ENCODE data around the gene ANK2.
"Not testable (repeated sequence)": the region's sequence is repeated elsewhere in the genome, so short reads cannot be mapped to it uniquely, and the experiment has no call there.

The ANK2 gene

DNA sequence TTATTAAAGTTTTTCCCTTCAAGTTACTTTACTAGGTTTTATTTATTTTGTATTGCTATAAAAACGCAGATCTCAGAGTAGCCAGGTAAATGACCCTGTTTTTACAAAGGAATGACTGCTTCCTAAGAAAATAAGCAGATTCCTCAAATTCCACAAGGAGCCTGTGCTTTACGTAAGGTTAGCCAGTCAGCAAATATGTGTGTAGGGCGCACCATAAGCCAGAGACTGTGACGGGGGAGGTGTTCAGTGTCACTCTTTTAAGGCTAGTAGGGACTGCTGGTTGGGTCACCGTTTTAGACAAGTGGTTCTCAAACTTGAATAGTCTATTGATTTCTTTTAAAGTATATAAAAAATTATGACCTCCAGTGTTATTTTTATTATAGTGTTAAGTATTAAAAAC lies 119.9 kb downstream of the ANK2 start:
- Histone ChIP-seq H3K36me3 (ENCODE audit: insufficient read depth, low read length) (no peaks in the 10 kb centered on the region), H3K27ac (ENCODE audit: low read depth, low read length) (no peak overlapping the region), H3K4me3 (ENCODE audit: low read depth, low read length) (no peak overlapping the region), H3K79me2 (ENCODE audit: control insufficient read depth, insufficient read depth, low read length, unreplicated experiment) (no peaks in the 10 kb centered on the region), H3K27me3 (ENCODE audit: insufficient read depth, low read length) (no peaks in the 10 kb centered on the region), H3K4me1 (ENCODE audit: control insufficient read depth, insufficient read depth, low read length, unreplicated experiment) (no peaks in the 10 kb centered on the region), H2AFZ (ENCODE audit: low read length, unreplicated experiment) (no peak overlapping the region)

DNA sequence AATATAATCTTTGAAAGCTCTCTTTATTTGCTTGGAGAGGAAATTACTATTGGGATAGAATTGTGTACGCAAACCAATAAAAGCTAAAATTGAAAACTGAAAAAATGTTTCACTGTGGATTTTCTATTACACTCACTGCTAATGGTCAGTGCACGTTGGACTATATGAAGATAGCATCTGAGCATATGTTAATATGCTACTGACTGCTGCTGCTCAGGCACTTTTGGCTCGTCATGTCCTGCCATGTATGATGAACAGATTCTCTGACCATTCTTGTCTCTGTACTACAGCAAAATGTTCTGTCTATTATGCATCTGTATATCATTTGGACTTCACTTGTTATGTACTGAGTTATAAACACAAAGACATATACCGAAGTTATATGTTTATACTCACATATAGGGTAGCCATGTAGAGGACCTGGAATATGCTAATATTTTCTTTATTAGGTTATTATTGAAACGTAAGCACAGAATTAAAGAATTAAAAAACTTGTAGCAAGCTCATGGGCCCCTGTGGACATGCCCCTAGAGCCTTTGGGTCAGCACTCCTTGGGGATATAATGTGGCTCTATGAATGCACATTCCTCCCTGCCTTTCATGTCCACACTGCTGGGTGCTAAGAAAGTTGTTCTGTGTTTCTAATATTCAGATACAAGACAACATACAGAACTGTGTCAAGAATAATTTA lies 120.8 kb downstream of the ANK2 start:
- H3K4me1 ChIP-seq (ENCODE audit: control insufficient read depth, insufficient read depth, low read length, unreplicated experiment): no peaks in the 10 kb centered on the region
- no peaks in the 10 kb centered on the region for H3K36me3 ChIP-seq (ENCODE audit: insufficient read depth, low read length)
- H3K4me3 ChIP-seq (ENCODE audit: low read depth, low read length): no peak overlapping the region
- H3K27ac ChIP-seq (ENCODE audit: low read depth, low read length): no peak overlapping the region
- no peaks in the 10 kb centered on the region for H3K27me3 ChIP-seq (ENCODE audit: insufficient read depth, low read length)
- H3K79me2 ChIP-seq (ENCODE audit: control insufficient read depth, insufficient read depth, low read length, unreplicated experiment): no peaks in the 10 kb centered on the region
- no peak overlapping the region for H2AFZ ChIP-seq (ENCODE audit: low read length, unreplicated experiment)

DNA sequence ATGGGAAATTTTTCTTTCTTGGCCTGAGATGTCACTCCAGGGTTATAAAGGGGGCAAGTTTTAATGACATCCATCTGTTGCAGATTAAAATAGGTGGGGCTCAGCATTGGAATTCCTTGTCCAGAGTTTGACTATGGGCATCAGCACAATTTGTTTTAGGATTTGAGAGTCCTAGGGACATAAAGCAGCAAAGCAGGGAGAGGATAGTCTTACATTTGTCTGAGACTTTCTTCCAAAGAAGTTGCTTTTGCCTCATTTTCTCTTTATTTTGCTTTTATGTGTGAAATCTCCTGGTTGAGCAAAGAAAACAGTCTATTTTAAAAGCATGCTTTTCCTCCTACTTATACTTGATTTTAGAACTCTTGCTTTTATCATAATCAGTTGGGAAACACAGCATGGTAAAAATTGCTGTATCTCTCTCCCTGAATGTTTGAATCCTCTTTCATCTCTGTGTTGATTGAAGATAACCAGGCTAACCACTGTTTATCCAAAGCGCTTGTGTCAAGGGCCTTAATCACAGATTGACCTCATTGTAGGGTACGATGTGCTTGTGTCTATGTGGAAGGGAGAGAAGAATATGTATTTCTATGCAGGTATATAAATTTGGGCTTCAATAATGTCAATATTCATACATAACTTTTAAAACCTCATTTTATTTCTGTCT lies 121.5 kb downstream of the ANK2 start:
- Histone ChIP-seq H3K27ac (ENCODE audit: low read depth, low read length) (no peak overlapping the region), H3K4me3 (ENCODE audit: low read depth, low read length) (no peak overlapping the region), H2AFZ (ENCODE audit: low read length, unreplicated experiment) (no peak overlapping the region), H3K36me3 (ENCODE audit: insufficient read depth, low read length) (no peaks in the 10 kb centered on the region), H3K4me1 (ENCODE audit: control insufficient read depth, insufficient read depth, low read length, unreplicated experiment) (no peaks in the 10 kb centered on the region), H3K79me2 (ENCODE audit: control insufficient read depth, insufficient read depth, low read length, unreplicated experiment) (no peaks in the 10 kb centered on the region), H3K27me3 (ENCODE audit: insufficient read depth, low read length) (no peaks in the 10 kb centered on the region)

DNA sequence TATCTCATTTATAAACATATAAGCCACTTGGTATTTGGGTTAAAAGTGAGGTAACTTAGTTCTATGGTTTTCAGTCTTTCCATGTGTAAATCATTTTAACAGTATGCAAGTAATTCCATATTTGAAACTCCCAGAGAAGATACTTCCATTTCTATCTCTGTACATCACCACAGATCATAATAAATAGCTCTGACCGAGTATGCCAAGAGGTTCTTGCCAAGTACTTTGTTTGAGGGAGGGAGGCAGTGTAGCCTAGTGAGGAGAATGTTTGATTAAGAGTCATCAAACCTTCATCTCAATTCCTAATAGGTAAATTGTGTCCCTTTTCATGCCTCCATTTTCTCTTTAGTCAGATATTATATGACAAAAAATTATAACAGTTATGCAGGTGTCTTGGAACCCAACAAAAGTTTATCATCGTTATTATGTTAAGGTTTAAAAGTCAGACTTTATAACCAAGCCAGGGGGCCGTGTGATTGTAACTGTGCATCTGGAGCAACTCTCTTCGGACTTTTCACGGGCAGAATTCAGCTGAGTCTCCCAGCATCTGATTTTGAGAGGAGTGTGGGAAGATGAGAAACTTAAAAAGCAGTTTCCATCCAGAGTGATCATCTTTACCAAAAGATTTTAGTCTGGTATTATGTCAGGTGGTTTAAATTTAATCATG lies 123.8 kb downstream of the ANK2 start:
- Histone ChIP-seq H3K27me3 (ENCODE audit: insufficient read depth, low read length) (no peaks in the 10 kb centered on the region), H3K4me1 (ENCODE audit: control insufficient read depth, insufficient read depth, low read length, unreplicated experiment) (no peaks in the 10 kb centered on the region), H2AFZ (ENCODE audit: low read length, unreplicated experiment) (no peak overlapping the region), H3K4me3 (ENCODE audit: low read depth, low read length) (no peak overlapping the region), H3K79me2 (ENCODE audit: control insufficient read depth, insufficient read depth, low read length, unreplicated experiment) (no peaks in the 10 kb centered on the region), H3K27ac (ENCODE audit: low read depth, low read length) (no peak overlapping the region), H3K36me3 (ENCODE audit: insufficient read depth, low read length) (no peaks in the 10 kb centered on the region)

DNA sequence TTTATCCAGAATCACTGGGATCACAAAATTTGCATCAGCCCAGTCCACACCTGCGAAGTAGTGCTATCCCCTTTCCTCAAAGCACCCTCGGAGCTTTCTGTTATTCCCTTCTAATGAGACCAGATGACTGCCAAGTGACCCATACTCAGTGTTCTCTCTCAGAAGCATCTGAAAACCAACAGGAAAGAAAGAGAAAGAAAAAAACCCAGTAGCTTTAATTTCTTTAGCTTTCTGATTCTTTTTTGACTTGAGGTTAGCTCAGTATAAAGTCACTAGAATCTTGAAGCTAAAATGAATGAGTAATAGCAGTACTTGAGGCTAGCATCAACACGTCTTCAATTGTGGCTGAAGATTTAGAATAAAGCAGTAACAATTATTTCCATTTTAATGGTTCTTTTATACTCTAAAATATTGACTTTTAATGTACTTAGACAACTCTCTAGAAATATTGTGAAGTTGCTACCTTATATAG lies 124.4 kb downstream of the ANK2 start:
- Histone ChIP-seq H3K4me1 (ENCODE audit: control insufficient read depth, insufficient read depth, low read length, unreplicated experiment) (no peaks in the 10 kb centered on the region), H2AFZ (ENCODE audit: low read length, unreplicated experiment) (no peak overlapping the region), H3K27ac (ENCODE audit: low read depth, low read length) (no peak overlapping the region), H3K36me3 (ENCODE audit: insufficient read depth, low read length) (no peaks in the 10 kb centered on the region), H3K4me3 (ENCODE audit: low read depth, low read length) (no peak overlapping the region), H3K27me3 (ENCODE audit: insufficient read depth, low read length) (no peaks in the 10 kb centered on the region), H3K79me2 (ENCODE audit: control insufficient read depth, insufficient read depth, low read length, unreplicated experiment) (no peaks in the 10 kb centered on the region)

DNA sequence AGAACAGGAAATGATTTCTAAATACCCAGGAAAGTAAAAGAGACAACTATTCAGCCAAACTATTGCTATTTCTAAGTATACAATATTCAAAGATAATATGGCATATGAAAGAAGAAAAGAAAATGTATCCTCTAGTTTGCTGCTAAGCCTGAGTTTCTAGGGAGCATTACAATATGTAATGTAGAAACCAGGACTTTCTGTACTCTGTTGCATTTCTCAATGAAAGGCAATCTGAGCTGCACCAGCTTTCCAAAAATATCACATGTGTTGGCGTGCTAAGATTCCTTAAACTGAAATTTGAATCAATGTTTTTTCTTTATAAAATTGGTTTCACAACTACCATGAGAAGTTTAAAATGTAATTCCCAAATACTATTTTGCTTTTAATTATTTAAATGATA lies 129.6 kb downstream of the ANK2 start:
- no peaks in the 10 kb centered on the region for H3K36me3 ChIP-seq (ENCODE audit: insufficient read depth, low read length)
- H3K4me1 ChIP-seq (ENCODE audit: control insufficient read depth, insufficient read depth, low read length, unreplicated experiment): peaks cover 4% of the 10 kb centered on the region
- H3K27me3 ChIP-seq (ENCODE audit: insufficient read depth, low read length): 0 out of 2 replicates have a peak, but pooled peaks cover under 1% of the 10 kb centered on the region
- H3K79me2 ChIP-seq (ENCODE audit: control insufficient read depth, insufficient read depth, low read length, unreplicated experiment): no peaks in the 10 kb centered on the region
- no peak overlapping the region for H3K4me3 ChIP-seq (ENCODE audit: low read depth, low read length)
- no peak overlapping the region for H2AFZ ChIP-seq (ENCODE audit: low read length, unreplicated experiment)
- peak overlapping the region; percentile 7; the same call in 1 of the 2 replicates for H3K27ac ChIP-seq (ENCODE audit: low read depth, low read length)

DNA sequence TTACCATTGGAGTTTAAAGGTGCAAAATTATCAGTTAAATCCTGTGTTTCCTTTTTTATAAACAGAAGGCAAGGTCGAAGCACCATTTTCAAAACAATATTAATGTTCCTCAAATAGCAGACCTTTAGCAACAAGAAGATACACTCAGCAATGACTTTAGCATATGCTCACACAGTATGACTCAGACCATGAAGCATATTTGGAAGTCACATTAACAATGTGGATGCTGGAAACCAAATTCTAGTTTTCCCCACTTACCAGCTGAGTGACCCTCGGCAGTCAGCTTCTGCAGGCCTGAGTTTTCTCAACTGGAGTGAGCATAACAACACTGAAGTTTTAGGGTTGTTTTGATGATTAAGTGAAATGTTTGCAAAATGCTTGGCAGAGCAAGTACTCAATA lies 130.5 kb downstream of the ANK2 start:
- Histone ChIP-seq H2AFZ (ENCODE audit: low read length, unreplicated experiment) (peak overlapping the region; percentile 45), H3K4me1 (ENCODE audit: control insufficient read depth, insufficient read depth, low read length, unreplicated experiment) (peaks cover 4% of the 10 kb centered on the region), H3K79me2 (ENCODE audit: control insufficient read depth, insufficient read depth, low read length, unreplicated experiment) (no peaks in the 10 kb centered on the region), H3K27me3 (ENCODE audit: insufficient read depth, low read length) (0 out of 2 replicates have a peak, but pooled peaks cover 3% of the 10 kb centered on the region), H3K36me3 (ENCODE audit: insufficient read depth, low read length) (no peaks in the 10 kb centered on the region), H3K27ac (ENCODE audit: low read depth, low read length) (peak overlapping the region; percentile 7; the same call in 1 of the 2 replicates), H3K4me3 (ENCODE audit: low read depth, low read length) (peak overlapping the region; percentile 26)

DNA sequence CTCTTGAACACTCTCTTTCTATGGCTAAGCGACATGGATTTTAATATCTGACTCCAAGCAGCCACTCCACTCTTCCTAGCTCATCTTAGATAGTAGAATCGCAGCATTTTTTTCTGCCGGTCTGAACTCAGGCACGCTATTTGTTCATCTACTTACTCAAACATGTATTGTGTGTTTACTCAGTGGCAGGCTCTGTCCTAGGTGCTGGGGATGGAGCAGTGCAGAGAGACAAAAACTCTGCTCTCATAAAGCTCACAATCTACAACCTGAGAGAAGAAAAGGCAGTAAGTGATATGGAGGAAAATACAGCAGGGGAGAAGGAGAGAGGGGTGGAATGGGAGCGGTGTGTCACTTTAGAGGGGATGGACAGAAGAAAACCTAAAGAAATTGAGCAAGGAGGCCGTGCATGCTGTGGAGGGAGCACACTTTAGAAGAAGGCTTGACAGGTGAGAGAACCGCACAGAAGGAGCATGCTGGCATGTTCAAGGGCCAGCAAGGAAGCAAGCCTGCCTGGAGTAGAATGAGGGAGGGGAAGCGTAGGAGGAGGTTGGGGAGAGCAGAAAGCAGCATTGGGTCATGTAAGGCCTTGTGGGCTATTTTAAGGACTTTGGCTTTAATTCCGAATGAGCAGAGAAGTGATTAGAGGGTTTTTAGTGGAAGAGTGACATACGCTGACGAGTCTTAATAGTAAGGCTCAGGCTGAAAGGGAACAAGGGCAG lies 132.0 kb downstream of the ANK2 start:
- Histone ChIP-seq H2AFZ (ENCODE audit: low read length, unreplicated experiment) (no peak overlapping the region), H3K4me3 (ENCODE audit: low read depth, low read length) (no peak overlapping the region), H3K27me3 (ENCODE audit: insufficient read depth, low read length) (0 out of 2 replicates have a peak, but pooled peaks cover 3% of the 10 kb centered on the region), H3K4me1 (ENCODE audit: control insufficient read depth, insufficient read depth, low read length, unreplicated experiment) (peaks cover 4% of the 10 kb centered on the region), H3K27ac (ENCODE audit: low read depth, low read length) (no peak overlapping the region), H3K79me2 (ENCODE audit: control insufficient read depth, insufficient read depth, low read length, unreplicated experiment) (no peaks in the 10 kb centered on the region), H3K36me3 (ENCODE audit: insufficient read depth, low read length) (no peaks in the 10 kb centered on the region)

DNA sequence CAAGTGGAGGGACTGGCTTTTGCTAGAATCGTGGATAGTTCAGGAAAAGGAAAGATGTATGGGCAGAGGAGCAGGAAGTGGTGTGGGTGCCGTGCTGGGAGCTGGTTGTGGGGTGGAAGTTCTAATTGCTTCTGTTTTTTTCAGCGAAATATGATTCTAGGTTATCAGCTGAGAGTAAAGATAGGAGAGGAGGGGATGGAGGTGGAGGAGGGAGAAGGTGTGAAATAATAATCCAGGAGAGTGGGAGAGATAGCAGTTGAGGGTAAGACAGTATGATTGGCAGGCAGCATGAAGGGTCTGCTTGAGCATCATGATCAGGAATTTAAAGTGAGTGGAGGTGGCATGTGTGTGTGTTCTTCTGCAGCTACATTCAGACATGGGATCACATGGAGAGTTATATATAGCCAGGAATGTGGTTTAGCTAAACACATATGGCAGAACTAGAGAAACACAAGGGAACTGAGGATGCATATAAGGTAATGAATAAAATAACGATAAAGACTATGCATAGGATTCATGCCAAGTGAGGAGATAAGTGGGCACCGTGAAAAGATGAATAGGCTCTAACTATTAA lies 133.7 kb downstream of the ANK2 start:
- H3K4me3 ChIP-seq (ENCODE audit: low read depth, low read length): no peak overlapping the region
- no peak overlapping the region for H3K27ac ChIP-seq (ENCODE audit: low read depth, low read length)
- no peaks in the 10 kb centered on the region for H3K36me3 ChIP-seq (ENCODE audit: insufficient read depth, low read length)

DNA sequence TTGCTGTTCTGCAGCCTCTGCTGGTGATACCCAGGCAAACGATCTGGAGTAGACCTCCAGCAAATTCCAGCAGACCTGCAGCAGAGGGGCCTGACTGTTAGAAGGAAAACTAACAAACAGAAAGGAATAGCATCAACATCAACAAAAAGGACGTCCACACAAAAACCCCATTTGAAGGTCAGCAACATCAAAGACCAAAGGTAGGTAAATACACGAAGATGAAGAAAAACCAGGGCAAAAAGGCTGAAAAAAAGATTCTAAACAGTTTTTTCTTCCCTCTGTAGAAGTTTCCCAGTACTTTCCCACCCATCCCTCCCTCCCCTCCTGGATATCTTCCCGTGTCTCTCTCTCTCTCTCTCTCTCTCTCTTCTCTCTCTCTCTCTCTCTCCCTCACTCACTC lies 136.8 kb downstream of the ANK2 start:
- not testable (repeated sequence) for H3K27me3 ChIP-seq (ENCODE audit: insufficient read depth, low read length); H3K36me3 ChIP-seq (ENCODE audit: insufficient read depth, low read length); H3K4me1 ChIP-seq (ENCODE audit: control insufficient read depth, insufficient read depth, low read length, unreplicated experiment); H3K27ac ChIP-seq (ENCODE audit: low read depth, low read length); H3K4me3 ChIP-seq (ENCODE audit: low read depth, low read length); H2AFZ ChIP-seq (ENCODE audit: low read length, unreplicated experiment); H3K79me2 ChIP-seq (ENCODE audit: control insufficient read depth, insufficient read depth, low read length, unreplicated experiment)

More for the DNA sequence above, 133.7 kb downstream of the ANK2 start:
- Histone ChIP-seq H3K4me1 (ENCODE audit: control insufficient read depth, insufficient read depth, low read length, unreplicated experiment) (peaks cover 4% of the 10 kb centered on the region), H3K79me2 (ENCODE audit: control insufficient read depth, insufficient read depth, low read length, unreplicated experiment) (no peaks in the 10 kb centered on the region), H3K27me3 (ENCODE audit: insufficient read depth, low read length) (0 out of 2 replicates have a peak, but pooled peaks cover 3% of the 10 kb centered on the region), H2AFZ (ENCODE audit: low read length, unreplicated experiment) (no peak overlapping the region)

Measured in ACC112 (cell line).